ENCODE measurements around the gene RIOX2. TPM values are rescaled to one million over a fixed set of nuclear protein-coding genes. Genes with fewer than 3 reads are reported as not detected.

Gene RIOX2
- polyA plus RNA-seq, 1 donor (not counting 4 experiments of a cell fraction or from before 2014, with no cell fraction given), result 45.2 TPM

DNA sequence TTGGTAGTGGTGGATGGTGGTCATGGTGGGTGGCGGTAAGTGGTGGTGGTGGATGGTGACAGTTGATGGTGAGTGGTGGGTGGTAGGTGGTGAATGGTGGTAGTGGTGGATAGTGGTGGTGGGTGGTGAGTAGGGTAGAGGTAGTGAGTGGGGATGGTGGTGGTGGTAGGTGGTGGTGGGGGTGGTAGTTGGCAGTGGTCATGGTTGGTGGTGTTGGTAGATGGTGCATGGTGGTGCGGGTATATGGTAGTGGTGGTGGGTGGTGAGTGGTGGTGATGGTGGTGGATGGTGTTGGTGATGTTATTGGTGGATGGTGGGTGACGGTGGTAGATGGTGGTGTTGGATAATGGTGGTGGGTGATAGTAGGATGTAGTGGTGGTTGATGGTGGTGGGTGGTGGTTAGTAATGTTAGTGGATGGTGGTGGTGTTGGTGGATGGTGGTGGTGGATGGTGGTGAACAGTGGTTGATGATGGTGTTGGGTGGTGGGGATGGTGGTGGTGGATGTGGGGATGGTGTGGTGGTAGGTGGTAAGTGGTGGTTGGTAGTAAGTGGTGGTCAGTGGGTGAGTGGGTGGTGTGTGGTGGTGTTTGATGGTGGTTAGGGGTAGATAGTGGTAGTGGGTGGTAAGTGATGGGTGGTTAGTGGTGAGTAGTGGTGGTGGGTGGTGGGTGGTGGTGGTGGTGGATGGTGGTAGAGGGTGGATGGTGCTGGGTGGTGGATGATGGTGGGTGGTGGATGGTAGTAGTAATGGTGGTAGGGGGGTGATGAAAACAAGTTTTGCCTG is 16.7 kb upstream of the RIOX2 start:
- no peak overlapping the region for H2AFZ ChIP-seq (ENCODE audit: control insufficient read depth, low read length)
- H3K9me3 ChIP-seq (ENCODE audit: control insufficient read depth, low read depth, low read length), result no peaks in the 10 kb centered on the region
- no peak overlapping the region for H3K9ac ChIP-seq (ENCODE audit: control insufficient read depth, extremely low read depth, insufficient read depth, low read length)
- H3K27me3 ChIP-seq (ENCODE audit: control insufficient read depth, extremely low read depth, insufficient read depth, low read length), result no peaks in the 10 kb centered on the region
- no peaks in the 10 kb centered on the region for H4K20me1 ChIP-seq (ENCODE audit: control insufficient read depth, extremely low read depth, insufficient read depth, low read length)
- dilution Hi-C loops (cut with MboI; ENCODE audit: extremely low pct_ligation_motif_present, low sequenced_read_pairs), result no loop called here
- H3K36me3 ChIP-seq (ENCODE audit: control insufficient read depth in 2 of 2, extremely low read depth in 1 of 2, insufficient read depth in 2 of 2, low read length in 2 of 2), result no peaks in the 10 kb centered on the region
- H3K79me2 ChIP-seq (ENCODE audit: control insufficient read depth, insufficient read depth, low read length), result no peaks in the 10 kb centered on the region
- H3K4me2 ChIP-seq (ENCODE audit: control insufficient read depth, extremely low read depth, insufficient read depth, low read depth, low read length), result no peak overlapping the region
- no peaks in the 10 kb centered on the region for H3K9me1 ChIP-seq (ENCODE audit: control insufficient read depth, extremely low read depth, insufficient read depth, low read length)
- H3K4me3 ChIP-seq (ENCODE audit: control insufficient read depth in 2 of 3, extremely low read depth in 1 of 3, insufficient read depth in 2 of 3, low read depth in 1 of 3, low read length in 3 of 3), result no peak overlapping the region
- H3K27ac ChIP-seq (ENCODE audit: control insufficient read depth, insufficient read depth, low read length), result no peak overlapping the region
- FAIRE-seq, result no peak
- DNase-seq (ENCODE audit: low read depth, low spot score), result no peak
- H3K4me1 ChIP-seq (ENCODE audit: control insufficient read depth, extremely low read depth, insufficient read depth, low read length), result no peaks in the 10 kb centered on the region
- no peak for TF ChIP-seq EZH2 (IDR thresholded peaks at IDR 0.05; ENCODE audit: low read length)
- TF ChIP-seq, protein P1, sequence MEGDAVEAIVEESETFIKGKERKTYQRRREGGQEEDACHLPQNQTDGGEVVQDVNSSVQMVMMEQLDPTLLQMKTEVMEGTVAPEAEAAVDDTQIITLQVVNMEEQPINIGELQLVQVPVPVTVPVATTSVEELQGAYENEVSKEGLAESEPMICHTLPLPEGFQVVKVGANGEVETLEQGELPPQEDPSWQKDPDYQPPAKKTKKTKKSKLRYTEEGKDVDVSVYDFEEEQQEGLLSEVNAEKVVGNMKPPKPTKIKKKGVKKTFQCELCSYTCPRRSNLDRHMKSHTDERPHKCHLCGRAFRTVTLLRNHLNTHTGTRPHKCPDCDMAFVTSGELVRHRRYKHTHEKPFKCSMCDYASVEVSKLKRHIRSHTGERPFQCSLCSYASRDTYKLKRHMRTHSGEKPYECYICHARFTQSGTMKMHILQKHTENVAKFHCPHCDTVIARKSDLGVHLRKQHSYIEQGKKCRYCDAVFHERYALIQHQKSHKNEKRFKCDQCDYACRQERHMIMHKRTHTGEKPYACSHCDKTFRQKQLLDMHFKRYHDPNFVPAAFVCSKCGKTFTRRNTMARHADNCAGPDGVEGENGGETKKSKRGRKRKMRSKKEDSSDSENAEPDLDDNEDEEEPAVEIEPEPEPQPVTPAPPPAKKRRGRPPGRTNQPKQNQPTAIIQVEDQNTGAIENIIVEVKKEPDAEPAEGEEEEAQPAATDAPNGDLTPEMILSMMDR (optimal IDR thresholded peaks at IDR 0.05 in 1 of 3, IDR thresholded peaks at IDR 0.05 in 1 of 3, conservative IDR thresholded peaks at IDR 0.05 in 1 of 3; ENCODE audit: extremely low read depth in 1 of 3, insufficient read depth in 2 of 3, low read length in 3 of 3), result no peak

DNA sequence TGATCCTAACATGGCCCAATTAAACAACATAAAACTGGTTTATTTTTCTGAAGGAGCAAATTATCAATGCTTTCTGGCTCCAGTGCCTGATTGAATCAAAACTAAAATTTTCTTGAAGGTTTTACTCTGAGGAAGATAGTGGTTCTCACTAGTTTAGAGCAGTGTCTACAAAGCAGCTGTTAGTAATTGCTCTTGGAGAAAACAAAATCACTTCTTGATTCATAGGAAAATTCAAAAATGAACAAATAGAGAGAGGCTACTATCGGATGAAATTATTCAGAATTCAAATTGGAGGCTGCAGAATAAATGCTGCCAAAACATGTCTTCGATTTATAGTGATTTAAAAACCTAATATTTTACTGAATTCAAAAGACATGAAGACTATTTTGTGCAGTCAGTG is 15.1 kb upstream of the RIOX2 start:
- H3K27me3 ChIP-seq (ENCODE audit: control insufficient read depth, extremely low read depth, insufficient read depth, low read length), result no peaks in the 10 kb centered on the region
- no peak overlapping the region for H3K9ac ChIP-seq (ENCODE audit: control insufficient read depth, extremely low read depth, insufficient read depth, low read length)
- H3K9me3 ChIP-seq (ENCODE audit: control insufficient read depth, low read depth, low read length), result no peaks in the 10 kb centered on the region
- no peaks in the 10 kb centered on the region for H3K79me2 ChIP-seq (ENCODE audit: control insufficient read depth, insufficient read depth, low read length)
- H2AFZ ChIP-seq (ENCODE audit: control insufficient read depth, low read length), result no peak overlapping the region
- no peak overlapping the region for H3K27ac ChIP-seq (ENCODE audit: control insufficient read depth, insufficient read depth, low read length)
- DNase-seq (ENCODE audit: low read depth, low spot score), result no peak
- H3K4me3 ChIP-seq (ENCODE audit: control insufficient read depth in 2 of 3, extremely low read depth in 1 of 3, insufficient read depth in 2 of 3, low read depth in 1 of 3, low read length in 3 of 3), result no peak overlapping the region
- H3K9me1 ChIP-seq (ENCODE audit: control insufficient read depth, extremely low read depth, insufficient read depth, low read length), result no peaks in the 10 kb centered on the region
- no peaks in the 10 kb centered on the region for H3K4me1 ChIP-seq (ENCODE audit: control insufficient read depth, extremely low read depth, insufficient read depth, low read length)
- dilution Hi-C loops (cut with MboI; ENCODE audit: extremely low pct_ligation_motif_present, low sequenced_read_pairs), result no loop called here
- H3K36me3 ChIP-seq (ENCODE audit: control insufficient read depth in 2 of 2, extremely low read depth in 1 of 2, insufficient read depth in 2 of 2, low read length in 2 of 2), result no peaks in the 10 kb centered on the region
- no peaks in the 10 kb centered on the region for H4K20me1 ChIP-seq (ENCODE audit: control insufficient read depth, extremely low read depth, insufficient read depth, low read length)
- FAIRE-seq, result no peak
- no peak for TF ChIP-seq EZH2 (IDR thresholded peaks at IDR 0.05; ENCODE audit: low read length)
- TF ChIP-seq, protein P1 (optimal IDR thresholded peaks at IDR 0.05 in 1 of 3, IDR thresholded peaks at IDR 0.05 in 1 of 3, conservative IDR thresholded peaks at IDR 0.05 in 1 of 3; ENCODE audit: extremely low read depth in 1 of 3, insufficient read depth in 2 of 3, low read length in 3 of 3), result no peak
- no peak overlapping the region for H3K4me2 ChIP-seq (ENCODE audit: control insufficient read depth, extremely low read depth, insufficient read depth, low read depth, low read length)
